ENCODE data around the gene BARHL1.

The BARHL1 gene

DNA sequence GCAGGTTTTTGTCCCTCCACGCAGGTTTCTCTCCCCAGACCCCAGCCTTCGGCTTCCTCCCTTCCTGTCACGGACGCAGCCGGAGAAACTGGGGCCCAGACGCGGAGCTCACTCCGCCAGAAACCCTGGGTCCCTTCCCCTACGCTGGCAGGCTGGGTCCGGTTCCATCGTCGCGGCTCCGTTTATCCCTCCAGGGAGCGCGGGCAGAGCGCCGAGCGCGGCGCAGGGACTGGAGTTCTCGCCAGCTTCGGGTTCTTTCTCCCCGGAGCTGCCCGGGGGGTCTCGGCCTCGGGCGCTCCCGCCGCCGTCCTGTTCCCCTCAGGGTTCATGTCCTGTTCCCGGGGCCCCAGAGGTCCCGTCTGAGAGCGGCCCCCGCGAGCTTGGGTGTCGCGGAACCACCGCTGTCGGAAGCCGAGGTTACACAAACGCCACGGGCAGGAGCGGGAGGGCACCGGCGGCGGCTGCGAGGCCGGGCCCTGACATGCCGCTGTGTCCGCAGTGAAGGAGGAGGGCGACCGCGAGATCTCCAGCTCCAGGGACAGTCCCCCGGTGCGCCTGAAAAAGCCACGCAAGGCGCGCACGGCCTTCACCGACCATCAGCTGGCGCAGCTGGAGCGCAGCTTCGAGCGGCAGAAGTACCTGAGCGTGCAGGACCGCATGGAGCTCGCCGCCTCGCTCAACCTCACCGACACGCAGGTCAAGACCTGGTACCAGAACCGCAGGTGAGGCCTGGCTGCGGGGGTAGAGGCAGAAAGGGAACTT is 4.6 kb downstream of the BARHL1 start:
- TF ChIP-seq ZNF274 (IDR thresholded peaks at IDR 0.05; ENCODE audit: low read depth, low read length), result no peak
- no peak overlapping the region for H3K4me3 ChIP-seq (ENCODE audit: low read length)

DNA sequence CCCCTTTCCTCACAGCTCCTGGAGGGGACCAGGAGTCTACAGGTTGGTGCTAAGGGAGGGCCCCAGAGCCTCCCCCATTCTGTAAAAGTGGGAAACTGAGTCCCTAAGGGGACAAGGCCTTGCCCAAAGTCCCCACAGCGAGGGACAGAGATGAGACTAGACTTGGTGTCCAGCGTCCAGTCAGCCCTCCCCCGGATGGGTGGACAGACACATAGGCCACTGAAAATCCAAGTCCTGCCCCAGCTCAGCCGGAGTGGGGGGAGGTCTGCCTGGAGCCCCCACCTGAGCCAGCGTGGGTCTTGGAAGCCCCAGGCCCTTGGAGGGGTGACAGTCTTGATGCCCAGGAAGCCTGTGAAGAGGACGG is 5.2 kb downstream of the BARHL1 start:
- no peak overlapping the region for H3K4me3 ChIP-seq (ENCODE audit: low read length)
- TF ChIP-seq ZNF274 (IDR thresholded peaks at IDR 0.05; ENCODE audit: low read depth, low read length), result no peak

DNA sequence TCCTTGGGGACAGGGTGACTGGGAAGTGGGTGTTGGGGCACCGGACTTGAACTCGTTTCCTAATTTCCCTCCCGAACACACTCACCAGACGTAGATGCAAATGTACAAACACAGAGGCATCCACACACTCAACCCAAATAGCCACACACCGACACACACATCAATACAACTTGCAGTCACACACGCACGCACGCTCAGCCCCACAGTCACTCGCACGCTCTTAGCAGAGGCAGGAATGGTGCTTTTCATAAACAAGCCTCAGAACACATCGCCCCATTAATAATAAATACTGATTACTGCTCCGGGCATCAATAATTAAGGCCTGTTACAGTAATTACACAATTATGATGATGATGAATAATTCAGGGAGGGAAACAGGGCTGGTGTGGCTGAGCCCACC is 5.7 kb downstream of the BARHL1 start:
- no peak for TF ChIP-seq ZNF274 (IDR thresholded peaks at IDR 0.05; ENCODE audit: low read depth, low read length)
- no peak overlapping the region for H3K4me3 ChIP-seq (ENCODE audit: low read length)

DNA sequence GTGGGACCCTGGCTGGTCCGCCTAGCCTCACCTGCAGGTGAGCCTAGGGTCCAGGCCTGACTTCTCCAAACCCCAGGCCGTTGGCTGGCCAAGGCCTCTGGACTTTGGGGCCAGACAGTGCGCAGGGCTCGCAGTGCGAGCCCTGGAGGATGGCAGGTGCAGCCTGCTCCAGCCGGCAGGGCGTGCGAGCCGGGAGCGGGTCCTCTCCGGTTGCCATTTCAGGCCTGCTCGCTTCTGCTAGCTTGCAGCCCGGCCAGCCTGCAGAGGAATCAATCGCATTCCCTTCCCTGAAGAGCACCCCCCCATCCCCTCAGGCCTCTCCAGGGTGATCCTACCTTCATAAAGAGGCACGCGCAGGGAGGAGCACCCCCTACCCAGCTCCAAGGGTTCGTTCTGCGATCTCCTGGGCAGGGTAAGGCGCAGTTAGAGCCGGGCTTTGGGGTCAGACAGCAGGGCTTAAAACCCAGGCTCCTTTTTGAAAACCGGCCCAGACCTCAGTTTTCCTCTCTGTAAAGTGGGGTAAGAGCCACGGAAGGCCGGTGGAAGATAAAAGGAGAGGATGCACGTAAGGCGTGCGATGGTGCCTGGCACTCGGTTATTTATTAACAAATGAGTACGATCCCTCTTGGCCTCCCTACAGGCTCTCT is 6.2 kb downstream of the BARHL1 start:
- TF ChIP-seq ZNF274 (IDR thresholded peaks at IDR 0.05; ENCODE audit: low read depth, low read length), result no peak
- H3K4me3 ChIP-seq (ENCODE audit: low read length), result no peak overlapping the region

DNA sequence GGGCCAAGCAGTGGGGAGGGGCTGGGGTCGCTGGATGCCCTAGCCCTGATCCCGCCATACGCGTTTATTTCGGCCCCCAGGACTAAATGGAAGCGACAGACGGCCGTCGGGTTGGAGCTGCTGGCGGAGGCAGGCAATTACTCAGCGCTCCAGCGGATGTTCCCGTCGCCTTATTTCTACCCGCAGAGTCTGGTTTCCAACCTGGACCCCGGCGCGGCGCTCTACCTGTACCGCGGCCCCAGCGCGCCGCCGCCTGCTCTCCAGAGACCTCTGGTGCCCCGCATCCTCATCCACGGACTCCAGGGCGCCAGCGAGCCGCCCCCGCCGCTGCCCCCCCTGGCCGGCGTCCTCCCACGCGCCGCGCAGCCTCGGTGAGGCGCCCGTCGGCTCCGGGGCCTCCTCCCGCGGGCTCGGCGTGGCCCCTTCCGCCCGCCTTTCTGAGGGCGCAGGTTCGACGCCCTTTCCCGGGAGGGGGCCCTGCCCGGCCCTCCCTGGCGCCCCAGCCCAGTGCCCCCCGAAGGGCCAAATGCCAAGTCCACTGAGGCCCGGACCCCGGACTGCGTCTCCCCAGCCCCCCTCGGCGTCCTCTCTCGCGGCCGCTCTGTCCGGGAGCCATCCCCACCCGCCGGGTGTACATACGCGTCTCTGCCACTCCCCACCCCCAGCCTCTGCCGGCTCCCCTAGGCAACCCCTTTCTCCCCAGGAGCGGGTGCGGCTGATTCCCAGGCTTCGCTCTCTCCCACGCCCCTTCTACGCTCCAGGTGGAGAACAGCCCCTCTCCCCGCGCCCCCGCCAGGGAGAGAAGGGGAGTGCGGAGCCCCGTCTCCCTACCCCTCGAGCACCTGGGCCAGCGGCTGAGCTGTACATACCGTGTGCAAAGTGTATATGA is 7.0 kb downstream of the BARHL1 start:
- no peak overlapping the region for H3K4me3 ChIP-seq (ENCODE audit: low read length)
- no peak for TF ChIP-seq ZNF274 (IDR thresholded peaks at IDR 0.05; ENCODE audit: low read depth, low read length)

DNA sequence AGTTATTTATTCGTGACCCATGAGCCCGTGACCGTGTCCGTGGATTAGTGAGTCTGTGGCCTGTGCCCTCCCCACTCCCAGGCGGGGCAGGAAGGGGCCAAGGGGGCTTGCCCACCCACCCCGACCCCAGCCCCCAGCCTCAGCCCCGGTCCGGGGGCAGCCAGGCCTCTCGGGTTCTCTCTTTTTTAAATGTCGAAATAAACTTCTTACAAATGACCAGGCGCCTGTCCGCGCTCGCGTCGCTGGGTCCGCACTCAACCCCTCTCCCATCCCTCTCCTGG is 7.6 kb downstream of the BARHL1 start:
- no peak overlapping the region for H3K4me3 ChIP-seq (ENCODE audit: low read length)
- no peak for TF ChIP-seq ZNF274 (IDR thresholded peaks at IDR 0.05; ENCODE audit: low read depth, low read length)

DNA sequence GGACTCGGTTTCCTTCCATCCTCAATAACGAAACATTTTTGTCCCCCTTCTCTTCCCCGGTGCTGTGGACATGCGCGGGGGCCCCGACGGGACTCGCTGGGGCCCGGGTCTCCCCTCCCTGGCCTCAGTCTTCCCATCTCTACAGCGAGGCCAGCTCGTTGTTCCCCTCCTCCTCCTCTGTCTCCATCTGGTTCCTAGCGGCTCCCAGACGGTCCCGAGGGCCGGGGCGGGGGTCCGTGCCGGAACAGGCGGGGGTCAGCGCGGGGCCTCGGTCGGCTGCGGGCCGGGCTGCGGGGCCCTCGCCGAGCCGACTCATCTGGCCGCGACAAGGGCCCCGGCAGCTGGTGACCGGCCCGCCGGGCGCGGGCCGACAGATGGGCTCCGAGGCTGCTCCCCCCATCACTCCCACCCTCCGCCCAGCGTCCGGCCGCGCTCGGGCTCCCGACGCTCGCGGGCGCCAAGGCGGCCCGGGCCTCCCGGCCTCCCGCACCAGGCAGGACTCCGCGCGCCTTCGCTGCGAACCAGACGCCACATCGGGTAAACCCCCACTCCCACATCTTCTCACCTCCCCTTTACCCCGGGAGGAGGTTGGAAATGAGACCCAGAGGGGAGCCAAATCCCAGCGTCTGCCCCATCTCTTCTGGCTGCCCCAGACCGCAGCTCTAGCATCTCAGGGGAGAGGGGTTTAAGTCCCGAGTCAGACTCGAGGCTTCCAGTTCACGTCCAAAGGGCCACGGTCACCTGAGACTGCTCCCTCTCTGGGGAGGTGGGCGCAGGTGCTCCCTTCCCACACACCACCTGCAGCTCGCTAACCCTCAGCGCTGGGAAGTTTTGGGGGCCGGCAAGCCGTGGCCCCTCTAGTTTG is 8.1 kb downstream of the BARHL1 start:
- no peak overlapping the region for H3K4me3 ChIP-seq (ENCODE audit: low read length)
- TF ChIP-seq ZNF274 (IDR thresholded peaks at IDR 0.05; ENCODE audit: low read depth, low read length), result no peak

DNA sequence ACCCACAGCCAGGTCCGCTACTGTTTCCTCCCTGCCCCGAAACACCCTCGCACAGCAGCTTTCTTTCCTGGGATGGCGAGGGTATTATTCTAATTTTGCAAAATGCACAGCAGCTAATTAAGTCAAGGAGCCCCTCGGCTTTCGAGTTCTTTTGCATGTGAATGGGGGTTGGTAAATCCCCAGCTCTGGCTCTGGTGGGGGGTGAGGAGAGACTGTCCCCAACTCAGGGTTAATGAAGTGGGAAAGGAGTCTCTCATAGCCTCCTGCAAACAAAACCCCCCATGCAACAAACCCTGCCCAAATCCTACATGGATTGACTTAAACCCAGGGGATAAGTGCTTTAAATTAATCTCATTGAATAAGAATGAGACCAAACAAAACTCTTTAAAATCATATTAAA is 8.8 kb downstream of the BARHL1 start:
- no peak for TF ChIP-seq ZNF274 (IDR thresholded peaks at IDR 0.05; ENCODE audit: low read depth, low read length)
- H3K4me3 ChIP-seq (ENCODE audit: low read length), result no peak overlapping the region

DNA sequence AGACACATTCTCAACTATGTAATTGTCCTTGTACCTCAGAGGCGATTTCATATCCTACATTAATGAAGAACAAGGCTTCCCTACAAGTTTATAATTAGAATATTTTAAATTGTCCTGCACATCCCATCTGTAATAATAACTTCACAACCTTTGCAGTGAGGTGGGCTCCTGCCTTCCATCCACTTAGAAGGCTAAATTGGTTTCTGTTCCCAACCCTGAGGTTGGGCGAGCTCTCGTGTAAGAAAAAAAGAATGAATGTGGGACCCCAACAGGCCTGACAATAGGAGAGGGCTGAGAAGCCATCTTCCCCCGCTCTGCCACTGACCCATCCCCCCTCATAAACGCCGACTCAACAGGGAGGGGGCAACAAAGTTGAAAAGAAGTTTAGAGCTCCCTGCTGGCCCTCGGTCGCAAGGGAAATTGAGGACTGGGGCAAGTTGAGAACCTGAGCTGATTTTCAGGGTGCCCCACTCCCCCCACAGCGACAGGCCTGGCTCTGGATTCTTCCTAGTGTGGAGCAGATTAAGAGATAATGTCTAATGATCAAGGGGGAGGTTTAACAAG is 9.4 kb downstream of the BARHL1 start:
- no peak for TF ChIP-seq ZNF274 (IDR thresholded peaks at IDR 0.05; ENCODE audit: low read depth, low read length)
- H3K4me3 ChIP-seq (ENCODE audit: low read length), result no peak overlapping the region

DNA sequence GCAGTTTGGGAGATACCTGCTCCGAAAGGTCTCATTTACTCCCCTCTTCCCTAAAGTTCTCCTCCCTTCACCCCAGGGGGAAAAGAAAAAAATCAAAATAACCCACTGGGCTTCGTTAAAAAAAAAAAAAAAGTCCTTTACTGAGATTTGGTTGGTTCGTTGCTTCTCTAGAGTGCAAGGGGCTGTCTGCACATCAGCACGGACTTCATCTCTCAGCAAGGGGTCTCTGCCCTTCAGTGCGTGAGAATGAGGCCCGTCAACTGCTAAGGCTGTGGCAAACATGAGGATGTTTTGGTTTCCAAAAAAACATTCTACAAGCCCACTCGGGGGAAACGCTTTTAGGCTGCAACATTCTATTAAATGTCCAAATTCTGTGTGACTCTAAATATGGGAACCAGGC is 10.0 kb downstream of the BARHL1 start:
- TF ChIP-seq ZNF274 (IDR thresholded peaks at IDR 0.05; ENCODE audit: low read depth, low read length), result no peak

DNA sequence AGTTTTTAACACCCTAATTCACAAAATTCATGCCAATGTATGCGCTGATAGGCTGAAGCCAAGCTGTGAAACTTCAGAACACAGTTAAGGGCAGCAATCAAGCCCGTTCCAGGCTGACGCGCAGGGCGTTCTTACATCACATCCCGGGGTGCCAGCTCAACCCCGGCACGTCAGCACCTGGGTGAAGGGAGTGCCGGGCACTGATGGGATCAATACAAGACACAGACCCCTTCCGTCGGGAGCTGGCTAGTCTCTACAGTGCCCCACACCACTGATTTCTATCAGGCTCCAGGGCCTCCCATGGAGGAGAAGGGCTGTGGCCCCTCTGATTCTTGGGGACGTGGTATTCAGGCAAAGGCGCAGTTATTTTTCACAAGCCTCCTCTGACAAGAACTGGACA is 12.0 kb downstream of the BARHL1 start:
- TF ChIP-seq ZNF274 (IDR thresholded peaks at IDR 0.05; ENCODE audit: low read depth, low read length), result no peak
- no peak overlapping the region for H3K4me3 ChIP-seq (ENCODE audit: low read length)

More for the DNA sequence above, 10.0 kb downstream of the BARHL1 start:
- H3K4me3 ChIP-seq (ENCODE audit: low read length), result no peak overlapping the region

DNA sequence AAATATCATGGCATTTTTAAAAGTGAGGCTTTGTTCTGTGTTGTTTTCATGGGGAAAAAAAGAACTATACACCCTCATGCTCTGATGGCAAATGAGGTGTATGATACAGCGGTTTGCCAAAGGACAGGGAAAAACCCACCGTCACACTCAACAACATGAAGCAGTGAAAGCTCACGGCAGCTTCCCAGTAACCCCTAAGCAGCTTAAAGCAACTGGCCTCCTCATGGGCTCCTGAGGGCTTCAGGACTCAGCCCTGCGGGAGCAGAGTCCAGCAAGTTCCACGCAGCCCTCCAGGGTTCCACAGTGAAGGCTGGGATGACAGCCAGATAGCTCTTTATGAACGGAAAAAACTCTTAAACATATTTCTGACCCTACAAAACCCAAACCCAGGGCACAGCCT is 12.9 kb downstream of the BARHL1 start:
- no peak overlapping the region for H3K4me3 ChIP-seq (ENCODE audit: low read length)
- no peak for TF ChIP-seq ZNF274 (IDR thresholded peaks at IDR 0.05; ENCODE audit: low read depth, low read length)

DNA sequence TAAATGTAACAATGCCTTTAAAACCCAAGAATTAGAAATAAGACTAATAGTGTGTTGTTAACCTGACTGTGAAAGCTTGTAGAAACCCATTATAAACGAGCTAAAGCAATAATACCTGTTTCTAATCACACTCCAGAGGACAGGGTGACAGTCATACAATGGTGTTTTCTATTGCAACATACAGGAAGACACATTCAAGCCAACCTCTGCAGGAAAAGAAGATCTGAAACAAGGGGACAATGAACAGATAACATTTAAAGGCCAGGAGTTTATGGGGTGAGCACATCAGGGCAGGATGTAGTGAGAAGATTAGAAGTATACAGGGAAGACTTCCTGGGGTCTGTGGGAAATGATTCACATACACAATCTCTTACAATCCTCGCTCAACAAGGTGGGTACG is 13.8 kb downstream of the BARHL1 start:
- H3K4me3 ChIP-seq (ENCODE audit: low read length), result no peak overlapping the region
- no peak for TF ChIP-seq ZNF274 (IDR thresholded peaks at IDR 0.05; ENCODE audit: low read depth, low read length)
